EL (cell line): Measurements from ENCODE around the gene BSND.

Experiments
- DNase-seq: peaks from one replicate; pipeline ENCODE4 v3.0.0-alpha.2; 2016

The BSND gene

GRCh38 chr1:55049914-55050278, 51.2 kb downstream of the BSND start:
- no peak for DNase-seq

- DNase-seq = peak; percentile 40
Measured at GRCh38 chr1:55050283-55050682, 51.5 kb downstream of the BSND start.

- no peak for DNase-seq
Measured at GRCh38 chr1:55051169-55051568, 52.4 kb downstream of the BSND start.

GRCh38 chr1:55051621-55052020, 52.9 kb downstream of the BSND start:
- DNase-seq = no peak

GRCh38 chr1:55052221-55053142, 53.7 kb downstream of the BSND start:
- no peak for DNase-seq

- no peak for DNase-seq
Measured at GRCh38 chr1:55053265-55053954, 54.7 kb downstream of the BSND start.

GRCh38 chr1:55054396-55054795, 55.7 kb downstream of the BSND start:
- DNase-seq = no peak

- DNase-seq = no peak
Measured at GRCh38 chr1:55055084-55055882, 56.5 kb downstream of the BSND start.

- no peak for DNase-seq
Measured at GRCh38 chr1:55055951-55056631, 57.4 kb downstream of the BSND start.

- no peak for DNase-seq
Measured at GRCh38 chr1:55056632-55056992, 57.9 kb downstream of the BSND start.

GRCh38 chr1:55057270-55057955, 58.7 kb downstream of the BSND start:
- DNase-seq = no peak

GRCh38 chr1:55057956-55058298, 59.2 kb downstream of the BSND start:
- no peak for DNase-seq

- DNase-seq = no peak
Measured at GRCh38 chr1:55059302-55060132, 60.8 kb downstream of the BSND start.

- DNase-seq = no peak
Measured at GRCh38 chr1:55060133-55060999, 61.6 kb downstream of the BSND start.

- no peak for DNase-seq
Measured at GRCh38 chr1:55061000-55061705, 62.4 kb downstream of the BSND start.
